ENCODE data around the gene STARD13. TPM values are rescaled to one million over a fixed set of nuclear protein-coding genes. Genes with fewer than 3 reads are reported as not detected.

The STARD13 gene
- total and polyA plus RNA-seq, 4 donors: 2.7 to 15.3 (median 5.7) TPM

DNA sequence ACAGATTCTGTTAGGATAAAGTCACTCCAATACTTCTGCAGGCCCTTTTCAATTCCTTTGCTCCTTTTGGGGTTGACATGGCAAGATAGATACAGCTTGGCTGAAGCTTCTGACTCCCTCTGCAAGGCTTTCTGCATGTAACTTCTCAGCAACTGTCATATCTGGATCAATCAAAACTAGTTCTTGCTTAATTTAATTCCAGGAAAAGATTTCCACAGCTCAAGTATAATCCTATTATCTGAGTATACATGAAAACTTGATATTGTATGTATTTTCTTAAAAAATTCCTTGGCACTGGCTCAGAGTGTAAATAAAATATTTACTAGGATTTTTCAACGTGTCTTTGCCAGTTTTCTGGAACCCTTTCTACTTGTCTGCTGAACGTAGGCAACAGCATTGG lies 109.6 kb downstream of the STARD13 start:
- no peaks in the 10 kb centered on the region for H3K27me3 ChIP-seq (ENCODE audit: control insufficient read depth in 4 of 4, insufficient read depth in 4 of 4, low read length in 3 of 4)
- 45% methylated on average over 2 of the region's 2 CpGs for WGBS
- peaks cover 3 to 5% (median 4%) of the 10 kb centered on the region in 4 donors for H3K4me1 ChIP-seq (ENCODE audit: control insufficient read depth in 4 of 4, insufficient read depth in 4 of 4, low read length in 3 of 4)
- no peak overlapping the region for H3K9ac ChIP-seq (ENCODE audit: low read depth in 1 of 2, low read length in 2 of 2)
- H3K27ac ChIP-seq (ENCODE audit: low read depth in 1 of 2, low read length in 2 of 2): no peak overlapping the region
- H3K4me3 ChIP-seq (ENCODE audit: low read depth in 1 of 3, low read length in 3 of 3): no peak overlapping the region
- H3K9me3 ChIP-seq (ENCODE audit: control insufficient read depth in 4 of 4, low read length in 3 of 4): no peaks in the 10 kb centered on the region
- TF ChIP-seq TAF1 (conservative IDR thresholded peaks at IDR 0.05) (no peak), HNF4A (conservative IDR thresholded peaks at IDR 0.05) (no peak), FOXA1 (IDR thresholded peaks at IDR 0.05) (no peak), RXRA (IDR thresholded peaks at IDR 0.05) (no peak)
- no peak for DNase-seq (ENCODE audit: low spot score)
- H3K36me3 ChIP-seq (ENCODE audit: control insufficient read depth in 4 of 4, insufficient read depth in 3 of 4, low read depth in 1 of 4, low read length in 3 of 4): no peaks in the 10 kb centered on the region

- no peak overlapping the region for H3K27ac ChIP-seq (ENCODE audit: low read depth in 1 of 2, low read length in 2 of 2)
- no peaks in the 10 kb centered on the region for H3K27me3 ChIP-seq (ENCODE audit: control insufficient read depth in 4 of 4, insufficient read depth in 4 of 4, low read length in 3 of 4)
- no peaks in the 10 kb centered on the region for H3K36me3 ChIP-seq (ENCODE audit: control insufficient read depth in 4 of 4, insufficient read depth in 3 of 4, low read depth in 1 of 4, low read length in 3 of 4)
- no peaks in the 10 kb centered on the region for H3K9me3 ChIP-seq (ENCODE audit: control insufficient read depth in 4 of 4, low read length in 3 of 4)
- H3K9ac ChIP-seq (ENCODE audit: low read depth in 1 of 2, low read length in 2 of 2): no peak overlapping the region
- WGBS: 91% methylated on average over 2 of the region's 2 CpGs
- no peak overlapping the region for H3K4me3 ChIP-seq (ENCODE audit: low read depth in 1 of 3, low read length in 3 of 3)
- H3K4me1 ChIP-seq (ENCODE audit: control insufficient read depth in 4 of 4, insufficient read depth in 4 of 4, low read length in 3 of 4): peaks cover 2 to 7% (median 5%) of the 10 kb centered on the region in 4 donors
- no peak for DNase-seq (ENCODE audit: low spot score)
- no peak for TF ChIP-seq ATF3 (IDR thresholded peaks at IDR 0.05)
- no peak for TF ChIP-seq RAD21 (IDR thresholded peaks at IDR 0.05)
- no peak for TF ChIP-seq FOXA2 (IDR thresholded peaks at IDR 0.05)
- no peak for TF ChIP-seq ZBTB33 (IDR thresholded peaks at IDR 0.05)
- TF ChIP-seq, protein P1, sequence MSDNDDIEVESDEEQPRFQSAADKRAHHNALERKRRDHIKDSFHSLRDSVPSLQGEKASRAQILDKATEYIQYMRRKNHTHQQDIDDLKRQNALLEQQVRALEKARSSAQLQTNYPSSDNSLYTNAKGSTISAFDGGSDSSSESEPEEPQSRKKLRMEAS (IDR thresholded peaks at IDR 0.05): no peak
- no peak for TF ChIP-seq EGR1 (IDR thresholded peaks at IDR 0.05; ENCODE audit: low read depth in 2 of 2)
- TF ChIP-seq FOXA1 (IDR thresholded peaks at IDR 0.05): no peak
These were observed 110.6 kb downstream of the STARD13 start for GRCh38 chr13:33174931-33175330.

DNA sequence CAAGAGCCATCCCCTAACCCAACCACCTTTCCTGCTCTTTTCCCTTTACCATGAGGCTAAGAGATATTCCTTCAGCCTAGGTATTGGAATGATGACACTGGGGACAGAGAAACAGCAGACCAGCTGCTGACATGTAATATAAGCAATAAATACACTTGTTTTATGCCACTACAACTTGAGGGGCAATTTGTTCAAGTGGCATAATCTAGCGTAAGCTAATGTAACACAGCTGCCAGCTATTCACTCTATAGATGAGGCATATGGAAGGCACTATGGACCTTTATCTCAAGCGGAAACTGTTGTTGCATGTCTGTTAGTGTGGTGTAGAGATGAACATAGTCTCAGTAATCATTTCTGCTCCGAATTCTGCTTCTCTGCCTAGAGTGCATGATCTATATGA lies 111.1 kb downstream of the STARD13 start:
- H3K9ac ChIP-seq (ENCODE audit: low read depth in 1 of 2, low read length in 2 of 2): no peak overlapping the region
- no peak for DNase-seq (ENCODE audit: low spot score)
- no peaks in the 10 kb centered on the region for H3K36me3 ChIP-seq (ENCODE audit: control insufficient read depth in 4 of 4, insufficient read depth in 3 of 4, low read depth in 1 of 4, low read length in 3 of 4)
- 94% methylated on average over 3 of the region's 3 CpGs for WGBS
- TF ChIP-seq NR2F2 (IDR thresholded peaks at IDR 0.05) (no peak), GABPA (IDR thresholded peaks at IDR 0.05 in 1 of 2, conservative IDR thresholded peaks at IDR 0.05 in 1 of 2) (no peak), YY1 (IDR thresholded peaks at IDR 0.05) (no peak), RAD21 (IDR thresholded peaks at IDR 0.05) (no peak), JUND (IDR thresholded peaks at IDR 0.05) (no peak), RXRA (IDR thresholded peaks at IDR 0.05) (no peak), SP1 (IDR thresholded peaks at IDR 0.05) (no peak), TAF1 (conservative IDR thresholded peaks at IDR 0.05) (no peak), FOXA1 (IDR thresholded peaks at IDR 0.05) (no peak), EGR1 (IDR thresholded peaks at IDR 0.05; ENCODE audit: low read depth in 2 of 2) (no peak), HNF4A (conservative IDR thresholded peaks at IDR 0.05) (no peak)
- TF ChIP-seq, protein P2, sequence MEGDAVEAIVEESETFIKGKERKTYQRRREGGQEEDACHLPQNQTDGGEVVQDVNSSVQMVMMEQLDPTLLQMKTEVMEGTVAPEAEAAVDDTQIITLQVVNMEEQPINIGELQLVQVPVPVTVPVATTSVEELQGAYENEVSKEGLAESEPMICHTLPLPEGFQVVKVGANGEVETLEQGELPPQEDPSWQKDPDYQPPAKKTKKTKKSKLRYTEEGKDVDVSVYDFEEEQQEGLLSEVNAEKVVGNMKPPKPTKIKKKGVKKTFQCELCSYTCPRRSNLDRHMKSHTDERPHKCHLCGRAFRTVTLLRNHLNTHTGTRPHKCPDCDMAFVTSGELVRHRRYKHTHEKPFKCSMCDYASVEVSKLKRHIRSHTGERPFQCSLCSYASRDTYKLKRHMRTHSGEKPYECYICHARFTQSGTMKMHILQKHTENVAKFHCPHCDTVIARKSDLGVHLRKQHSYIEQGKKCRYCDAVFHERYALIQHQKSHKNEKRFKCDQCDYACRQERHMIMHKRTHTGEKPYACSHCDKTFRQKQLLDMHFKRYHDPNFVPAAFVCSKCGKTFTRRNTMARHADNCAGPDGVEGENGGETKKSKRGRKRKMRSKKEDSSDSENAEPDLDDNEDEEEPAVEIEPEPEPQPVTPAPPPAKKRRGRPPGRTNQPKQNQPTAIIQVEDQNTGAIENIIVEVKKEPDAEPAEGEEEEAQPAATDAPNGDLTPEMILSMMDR (IDR thresholded peaks at IDR 0.05; ENCODE audit: low read depth, low read length, missing input control): no peak
- TF ChIP-seq, protein P1 (IDR thresholded peaks at IDR 0.05): no peak
- TF ChIP-seq, protein P3, sequence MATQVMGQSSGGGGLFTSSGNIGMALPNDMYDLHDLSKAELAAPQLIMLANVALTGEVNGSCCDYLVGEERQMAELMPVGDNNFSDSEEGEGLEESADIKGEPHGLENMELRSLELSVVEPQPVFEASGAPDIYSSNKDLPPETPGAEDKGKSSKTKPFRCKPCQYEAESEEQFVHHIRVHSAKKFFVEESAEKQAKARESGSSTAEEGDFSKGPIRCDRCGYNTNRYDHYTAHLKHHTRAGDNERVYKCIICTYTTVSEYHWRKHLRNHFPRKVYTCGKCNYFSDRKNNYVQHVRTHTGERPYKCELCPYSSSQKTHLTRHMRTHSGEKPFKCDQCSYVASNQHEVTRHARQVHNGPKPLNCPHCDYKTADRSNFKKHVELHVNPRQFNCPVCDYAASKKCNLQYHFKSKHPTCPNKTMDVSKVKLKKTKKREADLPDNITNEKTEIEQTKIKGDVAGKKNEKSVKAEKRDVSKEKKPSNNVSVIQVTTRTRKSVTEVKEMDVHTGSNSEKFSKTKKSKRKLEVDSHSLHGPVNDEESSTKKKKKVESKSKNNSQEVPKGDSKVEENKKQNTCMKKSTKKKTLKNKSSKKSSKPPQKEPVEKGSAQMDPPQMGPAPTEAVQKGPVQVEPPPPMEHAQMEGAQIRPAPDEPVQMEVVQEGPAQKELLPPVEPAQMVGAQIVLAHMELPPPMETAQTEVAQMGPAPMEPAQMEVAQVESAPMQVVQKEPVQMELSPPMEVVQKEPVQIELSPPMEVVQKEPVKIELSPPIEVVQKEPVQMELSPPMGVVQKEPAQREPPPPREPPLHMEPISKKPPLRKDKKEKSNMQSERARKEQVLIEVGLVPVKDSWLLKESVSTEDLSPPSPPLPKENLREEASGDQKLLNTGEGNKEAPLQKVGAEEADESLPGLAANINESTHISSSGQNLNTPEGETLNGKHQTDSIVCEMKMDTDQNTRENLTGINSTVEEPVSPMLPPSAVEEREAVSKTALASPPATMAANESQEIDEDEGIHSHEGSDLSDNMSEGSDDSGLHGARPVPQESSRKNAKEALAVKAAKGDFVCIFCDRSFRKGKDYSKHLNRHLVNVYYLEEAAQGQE (IDR thresholded peaks at IDR 0.05): no peak
- H3K4me1 ChIP-seq (ENCODE audit: control insufficient read depth in 4 of 4, insufficient read depth in 4 of 4, low read length in 3 of 4): peaks cover 3 to 9% (median 7%) of the 10 kb centered on the region in 4 donors
- H3K9me3 ChIP-seq (ENCODE audit: control insufficient read depth in 4 of 4, low read length in 3 of 4): no peaks in the 10 kb centered on the region
- H3K27ac ChIP-seq (ENCODE audit: low read depth in 1 of 2, low read length in 2 of 2): no peak overlapping the region
- no peaks in the 10 kb centered on the region for H3K27me3 ChIP-seq (ENCODE audit: control insufficient read depth in 4 of 4, insufficient read depth in 4 of 4, low read length in 3 of 4)
- no peak overlapping the region for H3K4me3 ChIP-seq (ENCODE audit: low read depth in 1 of 3, low read length in 3 of 3)

Measured in liver (tissue), 9 donors.